ENCODE measurements around the gene ARL11.
"Not testable (repeated sequence)": the region's sequence is repeated elsewhere in the genome, so short reads cannot be mapped to it uniquely, and the experiment has no call there.

The ARL11 gene

DNA sequence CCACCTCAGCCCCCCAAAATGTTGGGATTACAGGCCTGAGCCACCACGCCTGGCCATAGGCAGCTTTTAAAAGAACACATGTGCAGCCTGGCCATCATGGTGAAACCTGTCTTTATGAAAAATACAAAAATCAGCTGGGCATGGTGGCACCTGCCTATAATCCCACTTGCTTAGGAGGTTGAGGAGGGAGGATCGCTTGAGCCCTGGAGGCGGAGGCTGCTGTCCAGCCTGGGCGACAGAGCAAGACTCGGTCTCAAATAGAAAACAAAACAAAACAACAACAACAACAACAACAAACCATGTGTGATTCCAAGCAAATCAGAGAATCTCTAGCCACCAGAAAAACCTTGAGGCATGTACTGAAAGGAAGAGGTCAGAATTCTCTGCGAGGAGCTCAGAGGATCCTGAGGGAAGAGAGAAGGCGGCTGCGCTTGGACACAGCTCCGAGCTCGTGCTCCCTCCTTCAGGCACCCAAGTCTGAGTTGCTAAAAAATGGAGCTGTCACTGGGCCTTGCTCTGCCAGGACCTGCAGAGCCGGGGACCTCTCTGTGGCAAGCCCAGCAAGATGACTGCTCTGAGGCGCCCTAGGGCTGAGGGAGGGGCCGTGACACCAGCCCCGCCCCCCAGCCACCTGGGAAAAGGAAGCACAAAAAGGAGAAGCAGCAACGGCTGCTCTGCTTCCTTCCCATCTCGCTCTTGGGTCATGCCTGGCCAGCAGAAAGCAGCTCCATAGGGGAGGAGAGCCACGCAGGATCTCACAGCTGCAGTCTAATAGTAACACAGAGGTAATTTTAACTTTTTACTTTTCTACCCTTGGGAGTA, at the start of gene ARL11:
TSS of gene ARL11 (plus strand) at position 677 of the 822 bp plus-strand sequence. CDS start 1,941 bp downstream, outside the sequence.
- DNase-seq (ENCODE audit: low read depth) = peak; percentile 53

DNA sequence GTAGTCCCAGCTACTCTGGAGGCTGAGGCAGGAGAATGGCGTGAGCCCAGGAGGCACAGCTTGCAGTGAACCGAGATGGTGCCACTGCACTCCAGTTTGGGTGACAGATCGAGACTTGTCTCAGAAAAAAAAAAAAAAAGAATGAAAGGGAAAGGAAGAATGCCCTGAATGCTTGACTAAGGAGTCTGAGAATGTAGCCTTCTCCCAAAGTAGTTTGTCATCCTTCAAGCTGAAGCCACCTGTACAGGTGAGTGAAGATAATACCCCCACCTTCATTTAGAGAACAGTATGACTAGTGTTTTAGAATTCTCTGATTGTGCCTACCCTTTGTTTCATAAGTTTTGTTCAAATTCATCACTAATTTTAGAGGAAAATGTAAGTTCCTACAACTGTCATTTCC, 48.8 kb upstream of the ARL11 start:
- no peak for DNase-seq (ENCODE audit: low read depth)

DNA sequence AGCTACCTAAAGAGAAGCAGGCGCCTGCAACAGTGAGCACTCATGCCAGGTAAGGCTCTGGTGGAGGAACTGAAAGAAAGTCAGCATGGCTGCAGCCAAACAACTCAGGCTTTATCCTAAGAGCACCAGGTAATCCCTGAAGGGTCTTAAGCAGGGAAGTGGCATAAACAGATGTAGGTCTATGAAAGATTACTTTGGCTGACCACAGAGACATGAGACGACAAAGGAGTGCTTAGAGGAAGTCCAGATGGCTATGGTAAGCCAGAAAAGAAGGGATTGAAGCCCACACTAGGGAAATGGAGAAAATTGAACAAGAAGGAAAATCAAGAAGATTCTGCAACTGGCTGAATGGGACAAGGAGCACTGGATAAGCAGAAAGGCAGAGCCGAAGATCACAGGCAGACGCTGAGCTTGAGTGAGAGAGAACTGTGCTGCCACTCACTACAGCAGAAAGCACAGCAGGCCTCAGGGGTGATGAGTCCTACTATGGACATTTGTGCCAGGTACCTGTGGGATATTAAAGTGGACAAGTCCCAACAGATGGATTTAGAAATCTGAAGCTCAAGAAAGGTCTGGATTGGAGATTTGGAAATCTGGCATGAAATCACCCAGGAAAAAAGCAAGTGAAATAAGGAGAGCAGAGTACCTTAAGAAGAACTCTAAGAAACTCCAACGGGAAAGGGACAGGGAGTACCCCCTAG, 47.2 kb upstream of the ARL11 start:
- DNase-seq (ENCODE audit: low read depth) = no peak

DNA sequence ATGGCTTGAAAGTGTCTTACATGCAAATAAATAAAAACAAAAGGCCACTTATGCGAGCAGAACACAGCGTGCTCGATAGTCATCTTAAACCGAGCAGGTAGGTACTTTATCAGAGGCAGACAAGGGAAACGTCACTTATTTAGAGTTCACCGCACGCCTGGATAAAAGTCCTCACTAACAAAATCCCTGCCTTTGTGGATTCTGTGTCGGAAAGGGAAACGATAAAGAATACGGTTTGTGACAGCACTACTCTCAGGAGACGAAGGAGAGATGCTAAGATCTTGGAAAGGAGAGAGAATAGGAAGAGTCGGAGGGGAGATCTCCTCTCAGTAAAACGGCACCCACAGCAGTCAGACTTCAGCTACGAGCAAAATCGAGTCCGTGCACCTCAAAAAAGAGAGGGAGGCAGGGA, 43.5 kb upstream of the ARL11 start:
- no peak for DNase-seq (ENCODE audit: low read depth)

DNA sequence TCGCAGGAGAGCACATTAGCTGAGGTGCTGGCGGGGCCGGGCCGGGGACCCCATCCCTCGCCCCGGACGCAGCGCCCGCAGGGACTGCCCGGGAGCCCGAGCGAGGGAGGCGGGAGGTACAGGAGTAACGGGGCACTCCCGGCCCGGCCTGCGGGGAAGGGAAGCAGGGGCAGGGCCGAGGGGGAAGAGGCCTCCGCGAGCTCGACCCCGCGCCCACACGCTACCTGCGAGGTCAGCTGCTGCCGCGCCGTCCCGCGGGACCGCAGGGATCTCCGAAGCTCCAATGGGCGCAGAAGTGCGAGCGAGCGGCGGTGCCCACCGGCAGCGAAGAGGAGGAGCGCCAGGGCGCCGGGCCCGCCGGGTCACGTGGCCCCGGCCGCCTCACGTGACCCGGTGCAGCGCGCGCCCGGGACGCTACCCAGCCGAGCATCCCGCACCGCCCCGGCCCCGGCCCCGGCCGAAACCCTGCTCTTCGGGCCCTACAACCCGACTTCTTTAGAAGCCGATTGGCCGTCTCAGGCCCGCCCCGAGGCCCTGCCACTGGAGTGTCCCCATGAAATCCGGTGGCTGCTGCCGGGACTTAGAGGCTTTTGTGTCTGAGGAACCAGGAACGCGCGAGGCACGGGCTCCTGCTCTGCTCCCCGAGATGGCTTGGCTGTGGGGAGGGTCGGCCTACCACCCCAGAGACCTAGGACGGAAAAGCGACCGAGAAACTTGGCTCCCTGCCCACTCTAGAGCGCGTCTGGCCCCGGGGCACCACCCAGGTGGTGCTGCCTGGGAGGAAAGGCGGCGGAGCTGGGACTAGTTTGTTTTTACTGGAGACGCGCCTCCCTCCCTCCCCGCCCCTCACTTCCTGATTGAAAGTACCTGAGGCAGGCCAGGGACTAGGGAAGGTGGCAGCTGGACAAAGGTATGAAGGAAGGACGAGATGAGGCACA, 42.8 kb upstream of the ARL11 start, which contains the start of gene RCBTB1:
TSS of gene RCBTB1 (minus strand) at position 339 of the 938 bp plus-strand sequence. CDS start 18,279 bp downstream, outside the sequence.
- peak; percentile 56 for DNase-seq (ENCODE audit: low read depth)

DNA sequence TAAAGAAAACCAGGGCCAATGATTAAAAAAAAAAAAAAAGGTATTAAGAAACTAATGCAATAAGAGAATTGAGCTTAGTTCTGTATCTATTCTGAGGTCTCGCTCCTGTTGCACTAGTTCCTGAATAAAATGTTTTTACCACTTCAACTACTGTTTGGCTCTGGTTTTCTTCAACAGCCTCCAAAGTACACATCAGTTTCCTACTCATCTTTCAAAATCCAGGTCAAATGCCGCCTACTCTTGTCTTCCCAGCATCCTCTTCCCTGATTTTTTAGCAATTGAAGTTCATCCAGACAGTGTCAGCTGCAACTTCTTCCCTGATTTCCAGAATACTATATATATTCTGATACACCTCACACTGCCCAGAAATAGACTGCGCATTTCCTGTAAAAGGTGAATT, 41.6 kb upstream of the ARL11 start:
- no peak for DNase-seq (ENCODE audit: low read depth)

DNA sequence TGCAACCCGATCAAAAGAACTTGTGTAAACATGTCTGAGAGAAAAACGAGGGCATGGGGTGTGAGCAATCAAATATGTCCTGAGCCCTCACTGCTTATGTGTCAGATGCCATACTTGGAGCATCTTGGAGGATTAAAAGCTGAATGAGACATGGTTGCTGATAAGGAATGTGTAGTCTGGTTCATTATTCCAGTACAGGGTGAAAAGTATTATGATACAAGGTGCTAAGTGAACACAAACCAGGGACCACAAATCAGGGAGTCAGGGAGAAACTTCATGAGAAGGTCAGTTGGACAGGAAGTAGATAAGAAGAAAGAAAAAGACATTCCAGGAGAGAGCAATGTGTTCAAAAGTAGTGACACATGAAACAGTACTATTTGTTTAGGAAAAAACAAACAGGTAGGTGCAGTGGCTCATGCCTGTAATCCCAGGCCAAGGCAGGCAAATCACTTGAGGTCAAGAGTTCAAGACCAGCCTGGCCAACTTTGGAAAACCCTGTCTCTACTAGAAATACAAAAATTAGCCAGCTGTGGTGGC, 40.9 kb upstream of the ARL11 start:
- DNase-seq (ENCODE audit: low read depth) = no peak

DNA sequence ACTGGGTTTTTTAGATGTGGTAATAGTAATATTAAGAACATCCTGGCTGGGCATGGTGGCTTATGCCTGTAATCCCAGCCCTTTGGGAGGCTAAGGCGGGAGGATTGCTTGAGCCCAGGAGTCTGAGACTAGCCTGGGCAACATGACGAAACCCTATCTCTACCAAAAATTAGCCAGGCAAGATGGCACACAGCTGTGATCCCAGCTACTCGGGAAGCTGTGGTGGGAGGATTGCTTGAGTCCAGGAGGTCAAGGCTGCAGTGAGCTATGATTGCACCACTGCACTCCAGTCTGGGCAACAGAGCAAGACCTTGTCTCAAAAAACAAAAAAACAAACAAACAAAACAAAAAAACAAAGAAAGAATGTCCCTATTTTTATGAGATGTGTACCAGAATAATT, 37.6 kb upstream of the ARL11 start:
- DNase-seq (ENCODE audit: low read depth) = not testable (repeated sequence)

DNA sequence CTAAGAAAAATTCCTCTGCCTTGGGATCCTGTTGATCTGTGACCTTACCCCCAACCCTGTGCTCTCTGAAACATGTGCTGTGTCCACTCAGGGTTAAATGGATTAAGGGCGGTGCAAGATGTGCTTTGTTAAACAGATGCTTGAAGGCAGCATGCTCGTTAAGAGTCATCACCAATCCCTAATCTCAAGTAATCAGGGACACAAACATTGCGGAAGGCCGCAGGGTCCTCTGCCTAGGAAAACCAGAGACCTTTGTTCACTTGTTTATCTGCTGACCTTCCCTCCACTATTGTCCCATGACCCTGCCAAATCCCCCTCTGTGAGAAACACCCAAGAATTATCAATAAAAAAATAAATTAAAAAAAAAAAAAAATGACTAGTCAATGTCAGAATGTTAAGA, 34.4 kb upstream of the ARL11 start:
- DNase-seq (ENCODE audit: low read depth) = not testable (repeated sequence)

DNA sequence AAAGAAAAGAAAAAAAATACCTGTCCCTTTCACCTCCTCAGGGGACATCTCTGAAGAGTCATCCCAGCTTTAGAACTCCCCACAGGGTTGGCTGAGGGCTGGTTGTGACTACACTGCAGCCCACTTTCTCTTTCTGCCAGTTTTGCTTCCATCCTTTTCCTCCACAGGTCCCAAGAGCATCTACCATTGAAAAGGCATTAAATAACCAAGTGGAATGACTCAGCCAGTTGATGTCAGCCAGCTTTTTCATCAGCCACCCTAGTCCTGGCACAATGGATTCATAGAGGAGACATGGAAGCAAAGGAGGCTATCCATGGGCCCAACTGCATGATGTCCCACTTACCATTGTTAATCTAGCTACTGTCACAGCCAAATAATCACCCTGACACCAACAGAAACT, 33.7 kb upstream of the ARL11 start:
- DNase-seq (ENCODE audit: low read depth) = no peak

DNA sequence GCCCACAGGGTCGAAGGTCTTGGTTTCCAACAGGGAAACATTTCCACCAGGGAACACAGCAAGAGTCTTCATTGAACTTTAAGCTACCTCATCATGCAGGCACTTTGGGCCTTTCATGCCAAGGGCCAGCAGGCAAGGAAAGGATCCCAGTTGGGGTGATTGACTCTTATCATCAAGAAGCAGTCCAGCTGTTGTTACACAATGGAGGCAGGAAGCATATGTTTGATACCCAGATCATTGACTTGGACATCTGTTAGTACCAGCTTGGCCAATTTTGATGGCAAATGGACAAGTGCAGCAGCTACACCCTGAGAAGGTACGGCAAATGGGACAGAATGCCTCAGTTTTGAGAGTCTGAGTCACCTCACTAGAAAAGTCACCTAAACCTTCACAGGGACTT, 32.1 kb upstream of the ARL11 start:
- no peak for DNase-seq (ENCODE audit: low read depth)

DNA sequence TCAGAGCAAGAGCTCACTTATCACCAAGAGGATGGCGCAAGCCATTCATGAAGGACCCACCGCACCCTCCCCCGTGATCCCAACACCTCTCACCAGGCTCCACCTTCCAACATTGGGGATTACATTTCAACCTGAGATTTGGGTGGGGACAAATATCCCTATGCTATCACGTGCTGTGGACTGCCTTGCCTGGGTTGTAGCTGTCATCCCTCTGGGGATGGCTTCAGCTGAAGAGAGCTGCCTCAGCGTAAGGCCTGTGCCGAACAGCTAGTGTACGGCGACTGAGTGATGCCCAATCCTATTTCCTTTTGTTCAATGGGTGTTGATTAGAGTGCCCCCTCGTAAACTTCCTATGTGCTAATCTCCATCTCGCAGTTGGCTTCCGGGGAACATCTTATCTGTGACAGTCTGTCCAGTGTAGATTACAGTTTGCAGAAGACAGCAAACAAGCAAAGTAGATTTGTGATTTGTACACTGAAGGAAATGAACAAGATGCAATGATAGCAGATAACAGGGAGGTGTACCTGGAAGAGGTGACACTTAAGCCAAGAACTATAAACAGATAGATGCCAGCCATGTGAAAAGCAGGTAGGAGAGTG, 31.2 kb upstream of the ARL11 start:
- DNase-seq (ENCODE audit: low read depth) = no peak

DNA sequence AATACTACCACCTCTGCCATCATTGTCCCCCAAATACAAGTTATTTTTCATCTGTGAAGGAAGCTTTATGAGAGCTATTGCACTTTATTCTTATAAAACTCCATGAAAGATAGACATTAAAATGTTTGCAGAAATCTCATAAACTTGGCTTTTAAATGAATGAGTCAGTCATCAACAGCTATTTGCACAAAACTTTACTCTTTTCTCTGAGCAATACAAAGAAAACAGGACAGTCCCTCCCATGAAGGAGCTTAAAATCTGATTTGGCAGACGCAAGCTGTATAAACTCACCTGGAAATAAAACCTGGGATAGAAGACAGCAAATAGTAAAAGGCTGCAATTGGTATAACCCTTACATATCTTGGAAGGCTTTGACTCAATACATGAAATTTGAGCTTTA, 26.3 kb upstream of the ARL11 start:
- DNase-seq (ENCODE audit: low read depth) = no peak

DNA sequence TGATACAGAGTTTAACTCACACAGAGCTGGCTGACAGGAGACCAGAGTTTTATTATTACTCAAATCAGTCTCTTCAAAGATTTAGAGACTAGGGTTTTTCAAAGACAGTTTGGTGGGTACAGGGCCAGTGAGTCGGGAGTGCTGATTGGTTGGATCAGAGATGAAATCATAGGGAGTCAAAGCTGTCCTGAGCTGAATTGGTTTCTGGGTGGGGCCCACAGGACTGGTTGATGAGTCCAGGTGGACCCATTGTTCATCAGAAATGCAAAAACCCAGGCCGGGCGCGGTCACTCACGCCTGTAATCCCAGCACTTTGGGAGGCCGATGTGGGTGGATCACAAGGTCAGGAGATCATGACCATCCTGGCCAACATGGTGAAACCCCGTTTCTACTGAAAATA, 25.7 kb upstream of the ARL11 start:
- DNase-seq (ENCODE audit: low read depth) = not testable (repeated sequence)

DNA sequence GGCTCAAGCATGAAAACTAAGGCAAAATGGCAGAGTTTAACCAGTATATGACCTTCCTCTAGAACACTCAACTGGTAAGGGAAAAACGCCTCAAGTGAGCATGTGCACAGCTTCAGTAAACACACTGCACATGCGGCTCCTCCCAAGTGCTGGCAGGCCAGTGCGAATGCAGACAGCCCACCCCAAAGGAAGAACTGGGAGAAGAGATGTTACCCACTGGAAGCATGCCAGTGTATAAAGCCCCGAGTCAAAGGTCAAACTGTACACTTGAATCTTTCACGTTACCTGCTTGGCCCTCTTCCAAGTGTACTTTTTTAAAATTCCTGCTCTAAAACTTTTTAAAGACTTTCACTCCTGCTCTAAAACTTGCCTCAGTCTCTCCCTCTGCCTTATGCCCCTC, 23.7 kb upstream of the ARL11 start:
- DNase-seq (ENCODE audit: low read depth) = no peak

DNA sequence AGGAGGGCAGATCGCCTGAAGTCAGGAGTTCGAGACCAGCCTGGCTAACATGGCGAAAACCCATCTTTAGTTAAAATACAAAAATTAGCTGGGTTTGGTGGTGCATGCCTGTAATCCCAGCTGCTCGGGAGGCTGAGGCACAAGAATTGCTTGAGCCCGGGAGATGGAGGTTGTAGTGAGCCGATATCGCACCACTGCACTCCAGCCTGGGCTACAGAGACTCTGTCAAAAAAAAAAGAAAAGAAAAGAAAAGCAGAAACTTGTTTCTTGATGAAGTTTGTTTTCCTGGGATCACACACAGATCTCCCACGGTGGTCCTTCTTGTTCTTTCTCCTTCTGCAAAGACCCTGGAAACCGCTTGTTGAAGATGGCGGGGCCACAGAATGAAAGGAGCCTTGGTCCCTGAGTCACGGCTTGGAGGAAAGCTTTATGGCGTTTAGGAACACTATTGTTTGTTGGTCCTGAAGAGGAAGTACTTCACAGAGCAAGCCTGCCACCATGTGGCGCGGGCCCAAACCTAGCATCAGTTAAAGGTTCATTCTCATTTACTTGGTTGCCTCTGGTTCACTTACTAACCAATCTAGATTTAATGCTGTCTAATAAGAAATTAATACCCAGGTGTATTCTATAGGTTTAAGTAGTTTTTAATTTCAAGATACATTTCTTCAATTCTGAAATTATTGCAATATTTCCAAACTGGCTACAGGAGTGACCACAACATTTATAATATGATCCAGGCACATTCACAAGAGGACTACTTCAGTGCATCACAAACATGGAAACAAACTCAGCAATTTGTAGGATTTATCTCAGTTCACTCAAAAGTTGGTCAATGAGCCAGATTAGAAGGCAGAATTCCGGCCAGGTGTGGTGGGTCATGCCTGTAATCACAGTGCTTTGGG, 21.3 kb upstream of the ARL11 start:
- peak; percentile 68 for DNase-seq (ENCODE audit: low read depth)

DNA sequence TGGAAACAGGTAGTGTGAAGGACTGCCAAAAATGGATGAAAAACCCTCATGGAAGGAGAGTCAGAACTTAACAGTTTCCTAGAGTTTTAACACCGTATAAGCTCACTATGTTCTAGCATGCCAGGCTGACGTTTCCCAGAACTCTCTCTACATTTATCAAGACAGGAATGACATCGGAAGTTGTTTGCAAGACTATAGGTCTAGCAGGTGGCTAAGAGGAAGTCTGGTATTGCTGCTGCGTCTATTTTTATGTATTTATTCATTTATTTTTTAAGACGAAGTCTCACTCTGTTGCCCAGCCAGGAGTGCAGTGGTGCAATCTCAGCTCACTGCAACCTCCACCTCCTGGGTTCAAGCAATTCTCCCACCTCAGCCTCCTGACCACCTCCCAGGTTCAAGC, 20.5 kb upstream of the ARL11 start:
- DNase-seq (ENCODE audit: low read depth) = no peak

DNA sequence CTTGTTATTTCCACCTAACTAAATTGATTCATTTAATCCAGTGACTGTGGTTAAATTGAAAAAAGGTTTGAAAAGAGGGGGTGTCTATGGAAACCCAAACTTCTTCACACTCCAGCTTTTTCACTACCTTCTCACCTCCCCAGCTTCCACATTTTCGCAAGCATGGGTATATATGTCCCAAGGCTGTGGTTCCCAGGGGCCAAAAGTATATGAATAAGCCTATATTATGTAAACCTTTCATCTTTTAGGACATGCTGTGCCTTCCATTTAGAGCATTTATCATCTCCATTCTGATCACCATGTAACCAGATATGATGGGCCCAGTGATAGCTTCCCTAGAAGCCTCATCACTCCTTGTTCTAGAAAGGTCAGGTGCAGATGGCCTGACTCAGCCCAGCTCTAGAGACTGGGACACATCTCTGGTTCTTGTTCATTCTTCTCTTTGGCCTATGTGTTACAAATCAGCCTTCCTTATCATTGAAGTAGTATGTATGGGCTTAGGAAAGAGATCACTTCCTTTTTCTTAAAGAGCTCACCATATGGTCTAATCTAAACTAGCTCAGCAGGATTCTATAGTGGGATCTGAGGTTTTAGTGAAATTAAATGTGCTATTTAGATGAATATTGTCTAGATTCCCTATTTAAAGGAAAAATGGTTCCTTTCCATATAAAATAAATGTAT, 19.5 kb upstream of the ARL11 start:
- no peak for DNase-seq (ENCODE audit: low read depth)

DNA sequence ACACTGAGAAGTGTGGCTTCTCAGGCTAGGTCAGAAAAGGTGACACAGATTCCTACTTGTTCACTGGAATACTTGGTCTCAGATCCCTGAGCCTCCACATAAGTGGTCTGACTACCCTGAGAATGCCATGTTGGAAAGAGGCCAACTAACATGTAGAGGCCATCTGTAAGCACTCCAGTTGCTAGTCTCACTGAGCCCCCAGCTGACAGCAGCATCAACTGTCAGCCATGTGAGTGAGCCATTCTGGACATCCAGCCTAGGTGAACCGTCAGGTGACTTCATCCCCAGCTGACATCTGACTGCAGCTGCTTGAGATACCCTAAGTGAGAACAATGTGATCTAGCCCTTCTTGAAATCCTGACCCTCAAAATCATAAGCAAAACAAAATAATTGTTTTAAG, 18.1 kb upstream of the ARL11 start:
- no peak for DNase-seq (ENCODE audit: low read depth)

DNA sequence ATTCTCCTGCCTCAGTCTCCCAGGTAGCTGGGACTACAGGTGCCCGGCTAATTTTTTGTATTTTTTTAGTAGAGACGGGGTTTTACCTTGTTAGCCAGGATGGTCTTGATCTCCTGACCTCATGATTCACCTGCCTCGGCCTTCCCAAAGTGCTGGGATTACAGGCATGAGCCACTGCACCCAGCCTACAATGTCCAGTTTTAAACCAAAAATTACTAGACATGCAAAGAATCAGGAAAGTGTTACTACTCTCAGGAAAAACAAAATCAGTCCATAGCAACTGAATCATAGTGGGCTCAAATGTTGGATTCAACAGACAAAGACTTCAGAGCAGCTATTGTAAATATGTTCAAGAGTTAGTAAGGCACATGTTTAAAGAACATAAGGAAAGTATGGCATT, 16.3 kb upstream of the ARL11 start:
- not testable (repeated sequence) for DNase-seq (ENCODE audit: low read depth)

Measured in stimulated activated CD8-positive, alpha-beta memory T cell treated with anti-CD3 and anti-CD28 coated beads, Interleukin-4, amount 100 ng/mL, for 24 hours (primary cell).